Chondrocyte (in vitro differentiated cells): Measurements from ENCODE around the gene NFIX. TPM values are rescaled to one million over a fixed set of nuclear protein-coding genes. Genes with fewer than 3 reads are reported as not detected.
A peak's percentile ranks its signal among the peaks of the same experiment; 100 is the strongest.

Experiments used
- DNase-seq: peaks from one replicate; pipeline ENCODE4 v3.0.0; 2021; ENCODE audit warnings: mixed read lengths, low spot score
- H3K27ac Mint-ChIP-seq: one replicate; pipeline ENCODE4 v1.8.0; 2021; ENCODE audit warnings: mild to moderate bottlenecking, moderate library complexity, mixed read lengths; ENCODE audit not compliant: unreplicated experiment
- H3K27me3 Mint-ChIP-seq: 2 replicates; pipeline ENCODE4 v1.8.0; 2021; ENCODE audit warnings: low read depth, mixed read lengths
- H3K36me3 Mint-ChIP-seq: 2 replicates; pipeline ENCODE4 v1.8.0; 2021; ENCODE audit warnings: low read depth, mixed read lengths
- H3K4me1 Mint-ChIP-seq: 2 replicates; pipeline ENCODE4 v1.8.0; 2021; ENCODE audit warnings: low read depth, mild to moderate bottlenecking, mixed read lengths
- H3K4me3 Mint-ChIP-seq: one replicate; pipeline ENCODE4 v1.8.0; 2021; ENCODE audit warnings: mild to moderate bottlenecking, moderate library complexity, mixed read lengths; ENCODE audit not compliant: unreplicated experiment
- H3K9me3 Mint-ChIP-seq: 2 replicates; pipeline ENCODE4 v1.8.0; 2021; ENCODE audit warnings: low read depth, mixed read lengths
- CTCF ChIP-seq: fragments of 200-600 bp; sonication (generic); IDR thresholded peaks from 2 replicates; pipeline ENCODE4 v1.5.0; 2021; ENCODE audit warnings: antibody characterized with exemption, mild to moderate bottlenecking, moderate library complexity
- total RNA-seq: library from RNA; stranded (reverse); gene quantifications from 3 replicates; pipeline ENCODE4 v1.2.1, GENCODE V29; 2021

Gene NFIX
- total RNA-seq, 1 donor from 2014 or later: 98.9 TPM

GRCh38 chr19:13094106-13094504, 98.8 kb downstream of the NFIX start:
- H3K4me1 Mint-ChIP-seq: peaks cover 64% of the 10 kb centered on the region
- no peaks in the 10 kb centered on the region for H3K9me3 Mint-ChIP-seq
- H3K27me3 Mint-ChIP-seq: peaks cover 11% of the 10 kb centered on the region
- DNase-seq: no peak
- TF ChIP-seq CTCF: peak; percentile 63
- no peak overlapping the region for H3K27ac Mint-ChIP-seq
- peaks cover 7% of the 10 kb centered on the region for H3K36me3 Mint-ChIP-seq
- no peak overlapping the region for H3K4me3 Mint-ChIP-seq

DNA sequence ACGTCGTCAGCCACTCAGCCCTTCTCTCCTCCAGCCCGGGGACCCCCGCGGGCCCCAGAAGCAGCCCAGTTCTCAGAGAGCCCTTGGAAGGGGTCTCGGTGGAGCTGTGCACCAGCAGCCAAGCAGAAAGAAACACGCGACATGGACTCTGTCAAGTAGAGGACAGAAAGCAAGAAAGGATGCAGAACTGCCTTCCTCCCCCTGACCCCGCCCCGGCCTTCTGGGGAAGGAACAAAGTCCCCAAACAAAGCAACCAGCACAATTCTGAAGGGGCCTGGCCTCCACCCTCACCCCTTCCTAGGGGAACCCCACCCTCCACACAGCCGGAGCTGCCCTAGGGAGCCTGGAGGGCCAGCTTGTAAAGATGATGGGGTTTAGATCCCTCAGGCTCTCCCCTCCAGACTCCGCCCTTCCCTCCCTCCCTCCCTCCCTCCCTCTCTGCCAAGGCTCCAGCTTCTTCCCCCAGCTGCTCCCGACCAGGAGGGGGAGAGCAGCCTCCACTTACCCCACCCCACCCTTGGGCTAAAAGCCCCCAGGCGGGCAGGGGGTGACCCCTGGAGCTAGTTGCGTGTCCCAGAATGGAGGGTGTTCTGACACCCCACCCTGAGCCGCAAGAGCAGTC, 99.6 kb downstream of the NFIX start:
- H3K4me1 Mint-ChIP-seq: peaks cover 63% of the 10 kb centered on the region
- H3K36me3 Mint-ChIP-seq: peaks cover 7% of the 10 kb centered on the region
- no peak for TF ChIP-seq CTCF
- peaks cover 11% of the 10 kb centered on the region for H3K27me3 Mint-ChIP-seq
- DNase-seq: no peak
- no peak overlapping the region for H3K4me3 Mint-ChIP-seq
- no peaks in the 10 kb centered on the region for H3K9me3 Mint-ChIP-seq
- H3K27ac Mint-ChIP-seq: no peak overlapping the region

- H3K27ac Mint-ChIP-seq: no peak overlapping the region
- H3K4me3 Mint-ChIP-seq: no peak overlapping the region
- no peak for DNase-seq
- H3K36me3 Mint-ChIP-seq: peaks cover 9% of the 10 kb centered on the region
- no peaks in the 10 kb centered on the region for H3K9me3 Mint-ChIP-seq
- no peak for TF ChIP-seq CTCF
- H3K4me1 Mint-ChIP-seq: peaks cover 58% of the 10 kb centered on the region
- H3K27me3 Mint-ChIP-seq: peaks cover 11% of the 10 kb centered on the region
Measured at GRCh38 chr19:13095393-13095784, 100.1 kb downstream of the NFIX start.

- no peak overlapping the region for H3K27ac Mint-ChIP-seq
- TF ChIP-seq CTCF: peak; percentile 31
Measured at GRCh38 chr19:13095934-13096927, 101.0 kb downstream of the NFIX start.

GRCh38 chr19:13097033-13097462, 101.8 kb downstream of the NFIX start:
- H3K36me3 Mint-ChIP-seq: peaks cover 9% of the 10 kb centered on the region
- no peak for TF ChIP-seq CTCF
- no peaks in the 10 kb centered on the region for H3K9me3 Mint-ChIP-seq
- H3K4me1 Mint-ChIP-seq: peaks cover 41% of the 10 kb centered on the region
- H3K27ac Mint-ChIP-seq: no peak overlapping the region
- peaks cover 11% of the 10 kb centered on the region for H3K27me3 Mint-ChIP-seq
- no peak for DNase-seq
- H3K4me3 Mint-ChIP-seq: no peak overlapping the region

More at GRCh38 chr19:13095934-13096927, 101.0 kb downstream of the NFIX start:
- no peak for DNase-seq
- Mint-ChIP-seq H3K36me3 (peaks cover 9% of the 10 kb centered on the region), H3K9me3 (no peaks in the 10 kb centered on the region), H3K4me3 (no peak overlapping the region), H3K27me3 (peaks cover 11% of the 10 kb centered on the region), H3K4me1 (peaks cover 50% of the 10 kb centered on the region)
